Endothelial cell of umbilical vein (primary cell): Measurements from ENCODE around the gene TDRD9. TPM values are rescaled to one million over a fixed set of nuclear protein-coding genes. Genes with fewer than 3 reads are reported as not detected.

Experiments used
- BruUV-seq: library from RNA; stranded (reverse); fragments of 400-500 nt; replicated peaks from 2 replicates; lab custom pipeline; 2021; lab: Mats Ljungman, UMichigan
- CTCF ChIA-PET: fragments of 300-600, 350-600 bp; sonication (Branson Sonifier 250); formaldehyde crosslinking; loops from one replicate; lab custom pipeline; 2021; ENCODE audit warnings: antibody characterized with exemption, inconsistent platforms; lab: Charles Lee
- POLR2A ChIA-PET: fragments of 300-600, 350-600 bp; sonication (Branson Sonifier 250); formaldehyde crosslinking; loops from one replicate; lab custom pipeline; 2021; ENCODE audit warnings: antibody characterized with exemption, inconsistent platforms; lab: Charles Lee
- DNase-seq: peaks from one replicate; pipeline ENCODE4 v3.0.0-alpha.2; 2011; ENCODE audit warnings: low read depth, low spot score
- FAIRE-seq: peaks from 2 replicates; lab custom pipeline; 2011; peaks lifted over from hg19 to GRCh38; lab: Jason Lieb, UNC
- H2AFZ ChIP-seq: 2 replicates; pipeline ENCODE4 v1.6.0; 2012; ENCODE audit warnings: low read depth, low read length, control low read depth, inconsistent platforms
- H3K27ac ChIP-seq: 2 replicates; pipeline ENCODE4 v1.5.1; 2011; ENCODE audit warnings: low read depth, mild to moderate bottlenecking, control low read depth, low read length, moderate library complexity; ENCODE audit not compliant: insufficient read depth
- H3K27me3 ChIP-seq, 2 experiments: 2 replicates each; pipeline versions ENCODE4 v1.6.0 to v1.6.1; 2011; ENCODE audit warnings: low read length in 2 of 2, mixed read lengths in 1 of 2; ENCODE audit not compliant: control insufficient read depth in 2 of 2, insufficient read depth in 2 of 2
- H3K36me3 ChIP-seq, 2 experiments: 2 replicates in 1 of 2; 3 replicates in 1 of 2; pipeline ENCODE4 v1.5.1; 2011; ENCODE audit warnings: low read length in 2 of 2, mild to moderate bottlenecking in 1 of 2, moderate library complexity in 1 of 2; ENCODE audit not compliant: control insufficient read depth in 2 of 2, insufficient read depth in 2 of 2; ENCODE audit errors: extremely low read depth in 1 of 2
- H3K4me1 ChIP-seq: 3 replicates; pipeline ENCODE4 v1.5.1; 2011; ENCODE audit warnings: mild to moderate bottlenecking, low read length; ENCODE audit not compliant: control insufficient read depth, insufficient read depth; ENCODE audit errors: extremely low read depth
- H3K4me2 ChIP-seq: 2 replicates; pipeline ENCODE4 v1.6.1; 2011; ENCODE audit warnings: low read length, control low read depth, mixed read lengths; ENCODE audit not compliant: insufficient read depth
- H3K4me3 ChIP-seq, 3 experiments: fragments of 200-600 bp in 1 of 3; sonication (generic), shearing (Covaris generic) in 1 of 3; replicated peaks in 1 of 3; 2 replicates each; pipeline ENCODE4 v1.5.1; 2011 to 2016; ENCODE audit warnings: control low read depth in 3 of 3, low read length in 3 of 3, mild to moderate bottlenecking in 2 of 3, inconsistent platforms in 1 of 3, low read depth in 1 of 3, moderate library complexity in 1 of 3; ENCODE audit not compliant: insufficient read depth in 1 of 3
- H3K79me2 ChIP-seq: 2 replicates; pipeline ENCODE4 v1.6.0; 2012; ENCODE audit warnings: low read length, inconsistent platforms; ENCODE audit not compliant: control insufficient read depth, insufficient read depth
- H3K9ac ChIP-seq: replicated peaks from 2 replicates; pipeline ENCODE3; 2011; ENCODE audit warnings: low read length, control low read depth; ENCODE audit not compliant: insufficient read depth; ENCODE audit errors: extremely low read depth
- H3K9me1 ChIP-seq: replicated peaks from 3 replicates; pipeline ENCODE4 v1.6.0; 2011; ENCODE audit warnings: mild to moderate bottlenecking, low read length; ENCODE audit not compliant: control insufficient read depth, insufficient read depth; ENCODE audit errors: extremely low read depth
- H3K9me3 ChIP-seq: replicated peaks from 2 replicates; pipeline ENCODE4 v1.5.1; 2012; ENCODE audit warnings: low read length, inconsistent platforms; ENCODE audit not compliant: control insufficient read depth, insufficient read depth
- H4K20me1 ChIP-seq: replicated peaks from 2 replicates; pipeline ENCODE3; 2011; ENCODE audit warnings: mild to moderate bottlenecking, low read length; ENCODE audit not compliant: control insufficient read depth, insufficient read depth; ENCODE audit errors: extremely low read depth
- EZH2 ChIP-seq: IDR thresholded peaks from 2 replicates; pipeline ENCODE4 v1.6.1; 2012; ENCODE audit warnings: borderline replicate concordance, low read depth, mild to moderate bottlenecking, moderate library complexity, low read length, inconsistent platforms; ENCODE audit not compliant: severe bottlenecking
- FOS ChIP-seq: IDR thresholded peaks from 2 replicates; pipeline ENCODE4 v1.6.1; 2011; ENCODE audit warnings: mild to moderate bottlenecking, low read length, moderate library complexity, borderline replicate concordance; ENCODE audit not compliant: insufficient read depth
- GATA2 ChIP-seq: IDR thresholded peaks from 2 replicates; pipeline ENCODE4 v1.7.0; 2011; ENCODE audit warnings: low read depth, mild to moderate bottlenecking, moderate library complexity, mixed read lengths, low read length; ENCODE audit not compliant: insufficient read length, insufficient read depth
- JUN ChIP-seq: IDR thresholded peaks from 2 replicates; pipeline ENCODE4 v1.6.1; 2011; ENCODE audit warnings: borderline replicate concordance, low read depth; ENCODE audit not compliant: insufficient read length, insufficient read depth
- MYC ChIP-seq: IDR thresholded peaks from one replicate; pipeline ENCODE4 v1.6.1; 2011; ENCODE audit warnings: mild to moderate bottlenecking, low read depth, low read length
- POLR2A ChIP-seq: IDR thresholded peaks from 2 replicates; pipeline ENCODE4 v1.6.1; 2012; ENCODE audit warnings: low read depth, mild to moderate bottlenecking, control low read depth, low read length
- POLR2AphosphoS5 ChIP-seq: IDR thresholded peaks from 2 replicates; pipeline ENCODE4 v1.6.1; 2012; ENCODE audit warnings: low read depth, mild to moderate bottlenecking, control low read depth, low read length, moderate library complexity; ENCODE audit not compliant: insufficient read depth
- dilution Hi-C: fragments of 300-500 bp; cut with MboI; formaldehyde crosslinking; loops from one replicate; pipeline ENCODE4 v1.15.0; 2019; ENCODE audit warnings: low sequenced_read_pairs; ENCODE audit not compliant: extremely low pct_ligation_motif_present
- intact Hi-C: fragments of 100-400 bp; cut with micrococcal nuclease; formaldehyde crosslinking; loops from one replicate; pipeline ENCODE4 v1.10.0; 2022
- polyA plus RNA-seq, 4 experiments: library from polyadenylated mRNA; depleted of rRNA in 3 of 4; stranded (reverse) in 3 of 4; unstranded in 1 of 4; fragments of >200 nt; gene quantifications; 2 replicates each; pipeline versions ENCODE4 v1.2.1 to v1.2.3, GENCODE V29; 2011 to 2012; ENCODE audit warnings: missing spikeins in 1 of 4
- total RNA-seq: library from RNA; stranded (reverse); gene quantifications from 2 replicates; pipeline ENCODE4 v1.2.3, GENCODE V29; 2021
- TF ChIP-seq, protein P1 (sequence below), 2 donors: IDR thresholded peaks; 1 replicate in 1 of 2; 2 replicates in 1 of 2; pipeline ENCODE4 v1.5.1; 2011; ENCODE audit warnings: low read length in 2 of 2, mild to moderate bottlenecking in 2 of 2, moderate library complexity in 2 of 2, control low read depth in 1 of 2, inconsistent platforms in 1 of 2, low read depth in 1 of 2; ENCODE audit not compliant: insufficient read depth in 1 of 2; ENCODE audit errors: extremely low read depth in 1 of 2
- TF ChIP-seq, protein P2 (sequence below): IDR thresholded peaks from 2 replicates; pipeline ENCODE4 v1.6.1; 2011; ENCODE audit not compliant: insufficient read depth, insufficient read length

Gene TDRD9
- total and polyA plus RNA-seq, 2 donors (not counting 3 experiments of a cell fraction or from before 2014, with no cell fraction given), result 0.52 to 1.4 TPM

GRCh38 chr14:104020471-104020870 lies 92.2 kb downstream of the TDRD9 start:
- Histone ChIP-seq H3K9me3 (no peaks in the 10 kb centered on the region), H3K9ac (no peak overlapping the region), H3K27ac (no peak overlapping the region), H4K20me1 (no peaks in the 10 kb centered on the region), H2AFZ (no peak overlapping the region), H3K9me1 (no peaks in the 10 kb centered on the region), H3K79me2 (no peaks in the 10 kb centered on the region), H3K4me2 (no peak overlapping the region), H3K27me3 (peaks cover 4 to 9% of the 10 kb centered on the region in 2 experiments), H3K4me3 (no peak overlapping the region), H3K36me3 (no peaks in the 10 kb centered on the region), H3K4me1 (no peaks in the 10 kb centered on the region)
- intact Hi-C loops, result no loop called here
- no peak for FAIRE-seq
- ChIA-PET POLR2A (no interaction called here), CTCF (no interaction called here)
- no peak for DNase-seq
- no TSS peak for BruUV-seq
- TF ChIP-seq GATA2, result no peak
- no peak for TF ChIP-seq FOS
- no peak for TF ChIP-seq EZH2
- TF ChIP-seq, protein P1, sequence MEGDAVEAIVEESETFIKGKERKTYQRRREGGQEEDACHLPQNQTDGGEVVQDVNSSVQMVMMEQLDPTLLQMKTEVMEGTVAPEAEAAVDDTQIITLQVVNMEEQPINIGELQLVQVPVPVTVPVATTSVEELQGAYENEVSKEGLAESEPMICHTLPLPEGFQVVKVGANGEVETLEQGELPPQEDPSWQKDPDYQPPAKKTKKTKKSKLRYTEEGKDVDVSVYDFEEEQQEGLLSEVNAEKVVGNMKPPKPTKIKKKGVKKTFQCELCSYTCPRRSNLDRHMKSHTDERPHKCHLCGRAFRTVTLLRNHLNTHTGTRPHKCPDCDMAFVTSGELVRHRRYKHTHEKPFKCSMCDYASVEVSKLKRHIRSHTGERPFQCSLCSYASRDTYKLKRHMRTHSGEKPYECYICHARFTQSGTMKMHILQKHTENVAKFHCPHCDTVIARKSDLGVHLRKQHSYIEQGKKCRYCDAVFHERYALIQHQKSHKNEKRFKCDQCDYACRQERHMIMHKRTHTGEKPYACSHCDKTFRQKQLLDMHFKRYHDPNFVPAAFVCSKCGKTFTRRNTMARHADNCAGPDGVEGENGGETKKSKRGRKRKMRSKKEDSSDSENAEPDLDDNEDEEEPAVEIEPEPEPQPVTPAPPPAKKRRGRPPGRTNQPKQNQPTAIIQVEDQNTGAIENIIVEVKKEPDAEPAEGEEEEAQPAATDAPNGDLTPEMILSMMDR (IDR thresholded peaks at IDR 0.05; ENCODE audit: extremely low read depth in 1 of 2, insufficient read depth in 1 of 2, low read depth in 1 of 2, low read length in 2 of 2), result no peak
- TF ChIP-seq POLR2A, result no peak
- no peak for TF ChIP-seq MYC
- no peak for TF ChIP-seq POLR2AphosphoS5
- TF ChIP-seq, protein P2, sequence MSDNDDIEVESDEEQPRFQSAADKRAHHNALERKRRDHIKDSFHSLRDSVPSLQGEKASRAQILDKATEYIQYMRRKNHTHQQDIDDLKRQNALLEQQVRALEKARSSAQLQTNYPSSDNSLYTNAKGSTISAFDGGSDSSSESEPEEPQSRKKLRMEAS, result no peak
- no peak for TF ChIP-seq JUN
- dilution Hi-C loops, result no loop called here
